ENCODE measurements around the gene DCDC2. TPM values are rescaled to one million over a fixed set of nuclear protein-coding genes. Genes with fewer than 3 reads are reported as not detected.
"Not testable (repeated sequence)": the region's sequence is repeated elsewhere in the genome, so short reads cannot be mapped to it uniquely, and the experiment has no call there.

The DCDC2 gene
- total RNA-seq, 1 experiment from 2014 or later, result 1.9 TPM

GRCh38 chr6:24214984-24215383 is 142.9 kb downstream of the DCDC2 start:
- peak; percentile 10 for DNase-seq (ENCODE audit: low read depth, low spot score)
- in situ Hi-C loops (cut with HindIII; ENCODE audit: low pct_unique_long_range_greater_than_20kb, low sequenced_read_pairs), result no loop called here

GRCh38 chr6:24207413-24207812 is 150.4 kb downstream of the DCDC2 start:
- in situ Hi-C loops (cut with HindIII; ENCODE audit: low pct_unique_long_range_greater_than_20kb, low sequenced_read_pairs), result no loop called here
- no peak for DNase-seq (ENCODE audit: low read depth, low spot score)

- peak; percentile 76 for DNase-seq (ENCODE audit: low read depth, low spot score)
- in situ Hi-C loops (cut with HindIII; ENCODE audit: low pct_unique_long_range_greater_than_20kb, low sequenced_read_pairs), result no loop called here
Measured at GRCh38 chr6:24205020-24205492, 152.8 kb downstream of the DCDC2 start.

GRCh38 chr6:24204113-24204512 is 153.7 kb downstream of the DCDC2 start:
- in situ Hi-C loops (cut with HindIII; ENCODE audit: low pct_unique_long_range_greater_than_20kb, low sequenced_read_pairs); DNase-seq (ENCODE audit: low read depth, low spot score): not testable (repeated sequence)

GRCh38 chr6:24197892-24198291 is 160.0 kb downstream of the DCDC2 start:
- no peak for DNase-seq (ENCODE audit: low read depth, low spot score)
- in situ Hi-C loops (cut with HindIII; ENCODE audit: low pct_unique_long_range_greater_than_20kb, low sequenced_read_pairs), result no loop called here

GRCh38 chr6:24195836-24196597 is 161.8 kb downstream of the DCDC2 start:
- DNase-seq (ENCODE audit: low read depth, low spot score), result no peak
- in situ Hi-C loops (cut with HindIII; ENCODE audit: low pct_unique_long_range_greater_than_20kb, low sequenced_read_pairs), result no loop called here

- in situ Hi-C loops (cut with HindIII; ENCODE audit: low pct_unique_long_range_greater_than_20kb, low sequenced_read_pairs), result no loop called here
- DNase-seq (ENCODE audit: low read depth, low spot score), result peak; percentile 22
Measured at GRCh38 chr6:24194978-24195700, 162.7 kb downstream of the DCDC2 start.

GRCh38 chr6:24193364-24193763 is 164.5 kb downstream of the DCDC2 start:
- in situ Hi-C loops (cut with HindIII; ENCODE audit: low pct_unique_long_range_greater_than_20kb, low sequenced_read_pairs), result no loop called here
- DNase-seq (ENCODE audit: low read depth, low spot score), result no peak

- in situ Hi-C loops (cut with HindIII; ENCODE audit: low pct_unique_long_range_greater_than_20kb, low sequenced_read_pairs), result no loop called here
- DNase-seq (ENCODE audit: low read depth, low spot score), result no peak
Measured at GRCh38 chr6:24191346-24191745, 166.5 kb downstream of the DCDC2 start.

GRCh38 chr6:24188578-24189080 is 169.2 kb downstream of the DCDC2 start:
- peak; percentile 37 for DNase-seq (ENCODE audit: low read depth, low spot score)
- in situ Hi-C loops (cut with HindIII; ENCODE audit: low pct_unique_long_range_greater_than_20kb, low sequenced_read_pairs), result no loop called here

GRCh38 chr6:24187965-24188577 is 169.8 kb downstream of the DCDC2 start:
- in situ Hi-C loops (cut with HindIII; ENCODE audit: low pct_unique_long_range_greater_than_20kb, low sequenced_read_pairs), result no loop called here
- no peak for DNase-seq (ENCODE audit: low read depth, low spot score)

- no peak for DNase-seq (ENCODE audit: low read depth, low spot score)
- in situ Hi-C loops (cut with HindIII; ENCODE audit: low pct_unique_long_range_greater_than_20kb, low sequenced_read_pairs), result no loop called here
Measured at GRCh38 chr6:24186349-24186748, 171.5 kb downstream of the DCDC2 start.

- no peak for DNase-seq (ENCODE audit: low read depth, low spot score)
- in situ Hi-C loops (cut with HindIII; ENCODE audit: low pct_unique_long_range_greater_than_20kb, low sequenced_read_pairs), result no loop called here
Measured at GRCh38 chr6:24183584-24183983, 174.3 kb downstream of the DCDC2 start.

GRCh38 chr6:24157886-24158285 is 200.0 kb downstream of the DCDC2 start:
- no peak for DNase-seq (ENCODE audit: low read depth, low spot score)
- in situ Hi-C loops (cut with HindIII; ENCODE audit: low pct_unique_long_range_greater_than_20kb, low sequenced_read_pairs), result no loop called here

GRCh38 chr6:24154121-24154520 is 203.7 kb downstream of the DCDC2 start:
- in situ Hi-C loops (cut with HindIII; ENCODE audit: low pct_unique_long_range_greater_than_20kb, low sequenced_read_pairs), result no loop called here
- DNase-seq (ENCODE audit: low read depth, low spot score), result no peak

- in situ Hi-C loops (cut with HindIII; ENCODE audit: low pct_unique_long_range_greater_than_20kb, low sequenced_read_pairs), result no loop called here
Measured at GRCh38 chr6:24152014-24152413, 205.8 kb downstream of the DCDC2 start.

GRCh38 chr6:24149836-24150235 is 208.0 kb downstream of the DCDC2 start:
- DNase-seq (ENCODE audit: low read depth, low spot score), result no peak
- in situ Hi-C loops (cut with HindIII; ENCODE audit: low pct_unique_long_range_greater_than_20kb, low sequenced_read_pairs), result no loop called here

More at GRCh38 chr6:24152014-24152413, 205.8 kb downstream of the DCDC2 start:
- no peak for DNase-seq (ENCODE audit: low read depth, low spot score)

GRCh38 chr6:24149296-24149695 is 208.6 kb downstream of the DCDC2 start:
- DNase-seq (ENCODE audit: low read depth, low spot score), result no peak
- in situ Hi-C loops (cut with HindIII; ENCODE audit: low pct_unique_long_range_greater_than_20kb, low sequenced_read_pairs), result no loop called here

Measured in SK-MEL-5 (cell line).